ENCODE results near the gene PCGF1.

Gene PCGF1

DNA sequence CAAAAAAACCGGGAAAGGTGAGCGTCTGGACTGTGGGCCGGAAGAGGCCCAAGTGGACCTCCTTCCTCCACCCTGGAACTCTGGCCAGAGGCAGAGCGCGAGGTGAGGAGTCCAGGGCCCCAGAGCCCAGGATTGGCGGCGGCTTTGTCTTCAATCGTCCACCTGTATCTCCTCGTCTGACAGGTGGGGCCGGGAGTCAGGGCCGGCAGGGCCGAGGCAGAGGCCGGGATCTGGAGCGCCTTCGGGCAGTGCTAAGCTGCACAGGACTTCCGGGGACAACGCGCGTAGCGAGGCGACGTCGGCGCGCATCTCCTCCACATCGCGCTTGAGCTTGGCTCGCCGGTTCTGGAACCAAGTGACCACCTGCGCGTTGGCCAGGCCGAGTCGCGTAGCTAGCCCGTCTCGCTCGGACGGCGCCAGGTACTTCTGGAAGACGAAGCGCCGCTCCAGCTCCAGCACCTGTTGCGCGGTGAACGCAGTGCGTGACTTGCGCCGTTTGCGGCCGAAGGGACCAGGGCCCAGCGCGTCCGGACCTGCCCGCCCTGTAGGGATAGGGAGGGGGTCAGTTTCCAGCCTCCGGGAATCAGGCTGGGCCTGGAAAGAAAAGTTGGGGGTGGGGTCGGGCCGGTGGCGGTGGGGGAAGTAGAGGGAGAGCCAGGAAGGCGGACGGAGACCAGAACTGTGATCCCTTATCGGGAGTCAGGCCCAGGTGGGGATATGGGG, 9.6 kb downstream of the PCGF1 start:
- peaks cover 22% of the 10 kb centered on the region for H3K4me1 ChIP-seq (ENCODE audit: insufficient read depth, low read length)
- peak; percentile 48 for DNase-seq
- peak overlapping the region; percentile 75 for H3K4me2 ChIP-seq (ENCODE audit: insufficient read depth, low read length)
- peak overlapping the region; percentile 71 for H3K9ac ChIP-seq (ENCODE audit: low read depth, low read length)
- peak overlapping the region; percentile 87 for H2AFZ ChIP-seq (ENCODE audit: low read depth, low read length)
- no peaks in the 10 kb centered on the region for H3K9me3 ChIP-seq (ENCODE audit: insufficient read depth, low read length, severe bottlenecking)
- peaks cover 15% of the 10 kb centered on the region for H3K36me3 ChIP-seq (ENCODE audit: insufficient read depth, low read length)
- H3K4me3 ChIP-seq (ENCODE audit: low read depth in 1 of 2, low read length in 2 of 2) = peak overlapping the region; percentile 30 to 70; a peak in 3 of 4 replicates
- peaks cover 17% of the 10 kb centered on the region for H3K79me2 ChIP-seq (ENCODE audit: insufficient read depth, low read length)
- no peaks in the 10 kb centered on the region for H3K27me3 ChIP-seq (ENCODE audit: insufficient read depth, low read length, poor library complexity)
- peak; percentile 79 for ATAC-seq (ENCODE audit: insufficient read depth, low read depth)
- peak overlapping the region; percentile 83 for H3K27ac ChIP-seq (ENCODE audit: low read length)
- no peak for TF ChIP-seq CTCF (IDR thresholded peaks at IDR 0.05; ENCODE audit: borderline replicate concordance, extremely low read depth, low read length, poor library complexity, severe bottlenecking)
- no peak for TF ChIP-seq EZH2 (IDR thresholded peaks at IDR 0.05; ENCODE audit: borderline replicate concordance, low read depth, low read length, severe bottlenecking)
- H4K20me1 ChIP-seq (ENCODE audit: insufficient read depth, low read length) = no peaks in the 10 kb centered on the region

GRCh38 chr2:74496997-74497776, 10.3 kb downstream of the PCGF1 start:
- peak; percentile 33 for ATAC-seq (ENCODE audit: insufficient read depth, low read depth)
- Histone ChIP-seq H3K9ac (ENCODE audit: low read depth, low read length) (peak overlapping the region; percentile 71), H3K36me3 (ENCODE audit: insufficient read depth, low read length) (peaks cover 22% of the 10 kb centered on the region), H3K79me2 (ENCODE audit: insufficient read depth, low read length) (peaks cover 17% of the 10 kb centered on the region), H3K9me3 (ENCODE audit: insufficient read depth, low read length, severe bottlenecking) (no peaks in the 10 kb centered on the region), H4K20me1 (ENCODE audit: insufficient read depth, low read length) (no peaks in the 10 kb centered on the region), H3K4me1 (ENCODE audit: insufficient read depth, low read length) (peaks cover 22% of the 10 kb centered on the region), H3K4me2 (ENCODE audit: insufficient read depth, low read length) (peak overlapping the region; percentile 75), H3K27ac (ENCODE audit: low read length) (peak overlapping the region; percentile 83), H2AFZ (ENCODE audit: low read depth, low read length) (peak overlapping the region; percentile 87), H3K4me3 (ENCODE audit: low read depth in 1 of 2, low read length in 2 of 2) (peak overlapping the region; percentile 30 to 70; a peak in 3 of 4 replicates), H3K27me3 (ENCODE audit: insufficient read depth, low read length, poor library complexity) (no peaks in the 10 kb centered on the region)
- no peak for DNase-seq
- no peak for TF ChIP-seq CTCF (IDR thresholded peaks at IDR 0.05; ENCODE audit: borderline replicate concordance, extremely low read depth, low read length, poor library complexity, severe bottlenecking)
- TF ChIP-seq EZH2 (IDR thresholded peaks at IDR 0.05; ENCODE audit: borderline replicate concordance, low read depth, low read length, severe bottlenecking) = no peak

- Histone ChIP-seq H3K4me2 (ENCODE audit: insufficient read depth, low read length) (no peak overlapping the region), H2AFZ (ENCODE audit: low read depth, low read length) (no peak overlapping the region), H3K27ac (ENCODE audit: low read length) (no peak overlapping the region), H3K9ac (ENCODE audit: low read depth, low read length) (no peak overlapping the region), H4K20me1 (ENCODE audit: insufficient read depth, low read length) (no peaks in the 10 kb centered on the region), H3K79me2 (ENCODE audit: insufficient read depth, low read length) (peaks cover 17% of the 10 kb centered on the region), H3K4me1 (ENCODE audit: insufficient read depth, low read length) (peaks cover 22% of the 10 kb centered on the region), H3K4me3 (ENCODE audit: low read depth in 1 of 2, low read length in 2 of 2) (no peak overlapping the region), H3K9me3 (ENCODE audit: insufficient read depth, low read length, severe bottlenecking) (no peaks in the 10 kb centered on the region), H3K36me3 (ENCODE audit: insufficient read depth, low read length) (peaks cover 40% of the 10 kb centered on the region), H3K27me3 (ENCODE audit: insufficient read depth, low read length, poor library complexity) (no peaks in the 10 kb centered on the region)
- DNase-seq (no peak), ATAC-seq (ENCODE audit: insufficient read depth, low read depth) (no peak)
- no peak for TF ChIP-seq EZH2 (IDR thresholded peaks at IDR 0.05; ENCODE audit: borderline replicate concordance, low read depth, low read length, severe bottlenecking)
- no peak for TF ChIP-seq CTCF (IDR thresholded peaks at IDR 0.05; ENCODE audit: borderline replicate concordance, extremely low read depth, low read length, poor library complexity, severe bottlenecking)
Observed at GRCh38 chr2:74495440-74495839, 12.1 kb downstream of the PCGF1 start.

Measured in DND-41 (cell line).